ENCODE results near the gene PCYT1B. TPM values are rescaled to one million over a fixed set of nuclear protein-coding genes. Genes with fewer than 3 reads are reported as not detected.
A peak's percentile ranks its signal among the peaks of the same experiment; 100 is the strongest.

PCYT1B gene
- total and polyA plus RNA-seq, 9 of the 15 experiments (the other 6 are each of a cell fraction or from before 2014, with no cell fraction given): 0.04 to 0.34 (median 0.07) TPM; not detected in 1

DNA sequence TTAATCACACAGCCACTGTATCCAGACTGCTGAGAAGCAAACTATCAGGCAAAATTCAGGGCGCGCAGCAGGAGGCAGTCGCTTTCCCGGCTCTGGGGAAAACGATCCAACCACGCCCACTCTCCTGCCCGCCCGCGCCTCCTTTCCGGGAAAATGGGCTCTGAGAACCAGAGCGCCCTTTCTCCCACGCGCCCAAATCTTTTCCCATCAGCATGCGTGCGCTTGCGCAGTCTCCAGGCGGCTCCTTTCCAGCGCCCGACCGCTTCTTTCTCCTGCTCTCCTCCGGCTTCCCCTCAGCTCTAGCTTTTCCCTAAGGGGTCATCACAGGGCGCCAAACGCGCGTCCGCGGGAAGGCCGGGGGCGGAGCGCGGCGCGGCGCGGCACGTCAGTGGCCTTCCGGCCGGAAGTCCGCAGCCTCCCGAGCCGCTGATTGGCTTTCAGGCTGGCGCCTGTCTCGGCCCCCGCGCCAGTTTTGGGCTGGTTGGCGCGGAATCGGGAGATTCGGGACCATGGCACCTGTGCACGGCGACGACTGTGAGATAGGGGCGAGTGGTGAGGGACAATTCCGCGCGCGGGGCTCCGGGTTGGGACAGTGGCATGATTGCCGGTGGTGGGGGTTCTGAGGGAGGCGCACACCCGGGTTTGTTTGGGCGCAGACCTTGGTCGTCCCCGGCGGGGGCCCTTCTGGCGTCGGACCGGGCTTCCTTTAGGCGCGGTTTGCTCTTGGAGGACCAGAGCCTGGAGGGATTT lies 46.5 kb upstream of the PCYT1B start, which contains the start of gene POLA1 (continued):
- TF ChIP-seq, protein P1, sequence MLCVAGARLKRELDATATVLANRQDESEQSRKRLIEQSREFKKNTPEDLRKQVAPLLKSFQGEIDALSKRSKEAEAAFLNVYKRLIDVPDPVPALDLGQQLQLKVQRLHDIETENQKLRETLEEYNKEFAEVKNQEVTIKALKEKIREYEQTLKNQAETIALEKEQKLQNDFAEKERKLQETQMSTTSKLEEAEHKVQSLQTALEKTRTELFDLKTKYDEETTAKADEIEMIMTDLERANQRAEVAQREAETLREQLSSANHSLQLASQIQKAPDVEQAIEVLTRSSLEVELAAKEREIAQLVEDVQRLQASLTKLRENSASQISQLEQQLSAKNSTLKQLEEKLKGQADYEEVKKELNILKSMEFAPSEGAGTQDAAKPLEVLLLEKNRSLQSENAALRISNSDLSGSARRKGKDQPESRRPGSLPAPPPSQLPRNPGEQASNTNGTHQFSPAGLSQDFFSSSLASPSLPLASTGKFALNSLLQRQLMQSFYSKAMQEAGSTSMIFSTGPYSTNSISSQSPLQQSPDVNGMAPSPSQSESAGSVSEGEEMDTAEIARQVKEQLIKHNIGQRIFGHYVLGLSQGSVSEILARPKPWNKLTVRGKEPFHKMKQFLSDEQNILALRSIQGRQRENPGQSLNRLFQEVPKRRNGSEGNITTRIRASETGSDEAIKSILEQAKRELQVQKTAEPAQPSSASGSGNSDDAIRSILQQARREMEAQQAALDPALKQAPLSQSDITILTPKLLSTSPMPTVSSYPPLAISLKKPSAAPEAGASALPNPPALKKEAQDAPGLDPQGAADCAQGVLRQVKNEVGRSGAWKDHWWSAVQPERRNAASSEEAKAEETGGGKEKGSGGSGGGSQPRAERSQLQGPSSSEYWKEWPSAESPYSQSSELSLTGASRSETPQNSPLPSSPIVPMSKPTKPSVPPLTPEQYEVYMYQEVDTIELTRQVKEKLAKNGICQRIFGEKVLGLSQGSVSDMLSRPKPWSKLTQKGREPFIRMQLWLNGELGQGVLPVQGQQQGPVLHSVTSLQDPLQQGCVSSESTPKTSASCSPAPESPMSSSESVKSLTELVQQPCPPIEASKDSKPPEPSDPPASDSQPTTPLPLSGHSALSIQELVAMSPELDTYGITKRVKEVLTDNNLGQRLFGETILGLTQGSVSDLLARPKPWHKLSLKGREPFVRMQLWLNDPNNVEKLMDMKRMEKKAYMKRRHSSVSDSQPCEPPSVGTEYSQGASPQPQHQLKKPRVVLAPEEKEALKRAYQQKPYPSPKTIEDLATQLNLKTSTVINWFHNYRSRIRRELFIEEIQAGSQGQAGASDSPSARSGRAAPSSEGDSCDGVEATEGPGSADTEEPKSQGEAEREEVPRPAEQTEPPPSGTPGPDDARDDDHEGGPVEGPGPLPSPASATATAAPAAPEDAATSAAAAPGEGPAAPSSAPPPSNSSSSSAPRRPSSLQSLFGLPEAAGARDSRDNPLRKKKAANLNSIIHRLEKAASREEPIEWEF (CRISPR knock-in tag; IDR thresholded peaks at IDR 0.05): no peak
- TF ChIP-seq ELK3 (CRISPR knock-in tag; IDR thresholded peaks at IDR 0.05) (no peak), BRF1 (IDR thresholded peaks at IDR 0.05; ENCODE audit: borderline replicate concordance, extremely low read depth, insufficient read length) (no peak), ZNF518B (CRISPR knock-in tag; IDR thresholded peaks at IDR 0.05) (no peak), RBM14 (IDR thresholded peaks at IDR 0.05; ENCODE audit: borderline replicate concordance, insufficient read depth, low read depth, low read length) (no peak), ZNF408 (CRISPR knock-in tag; IDR thresholded peaks at IDR 0.05; ENCODE audit: low read depth) (no peak), CTBP1 (IDR thresholded peaks at IDR 0.05; ENCODE audit: borderline replicate concordance) (peak; percentile 75; the same call in 1 of the 2 replicates), SETDB1 (IDR thresholded peaks at IDR 0.05; ENCODE audit: low read length) (no peak), CBX5 (IDR thresholded peaks at IDR 0.05; ENCODE audit: borderline replicate concordance, low read depth) (no peak)
- TF ChIP-seq, protein P2, sequence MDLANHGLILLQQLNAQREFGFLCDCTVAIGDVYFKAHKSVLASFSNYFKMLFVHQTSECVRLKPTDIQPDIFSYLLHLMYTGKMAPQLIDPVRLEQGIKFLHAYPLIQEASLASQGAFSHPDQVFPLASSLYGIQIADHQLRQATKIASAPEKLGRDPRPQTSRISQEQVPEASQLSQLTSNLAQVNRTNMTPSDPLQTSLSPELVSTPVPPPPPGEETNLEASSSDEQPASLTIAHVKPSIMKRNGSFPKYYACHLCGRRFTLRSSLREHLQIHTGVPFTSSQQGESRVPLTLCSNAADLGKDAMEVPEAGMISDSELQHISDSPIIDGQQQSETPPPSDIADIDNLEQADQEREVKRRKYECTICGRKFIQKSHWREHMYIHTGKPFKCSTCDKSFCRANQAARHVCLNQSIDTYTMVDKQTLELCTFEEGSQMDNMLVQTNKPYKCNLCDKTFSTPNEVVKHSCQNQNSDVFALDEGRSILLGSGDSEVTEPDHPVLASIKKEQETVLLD (IDR thresholded peaks at IDR 0.05): peak; percentile 90
- TF ChIP-seq, protein P3, sequence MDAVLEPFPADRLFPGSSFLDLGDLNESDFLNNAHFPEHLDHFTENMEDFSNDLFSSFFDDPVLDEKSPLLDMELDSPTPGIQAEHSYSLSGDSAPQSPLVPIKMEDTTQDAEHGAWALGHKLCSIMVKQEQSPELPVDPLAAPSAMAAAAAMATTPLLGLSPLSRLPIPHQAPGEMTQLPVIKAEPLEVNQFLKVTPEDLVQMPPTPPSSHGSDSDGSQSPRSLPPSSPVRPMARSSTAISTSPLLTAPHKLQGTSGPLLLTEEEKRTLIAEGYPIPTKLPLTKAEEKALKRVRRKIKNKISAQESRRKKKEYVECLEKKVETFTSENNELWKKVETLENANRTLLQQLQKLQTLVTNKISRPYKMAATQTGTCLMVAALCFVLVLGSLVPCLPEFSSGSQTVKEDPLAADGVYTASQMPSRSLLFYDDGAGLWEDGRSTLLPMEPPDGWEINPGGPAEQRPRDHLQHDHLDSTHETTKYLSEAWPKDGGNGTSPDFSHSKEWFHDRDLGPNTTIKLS (IDR thresholded peaks at IDR 0.05; ENCODE audit: borderline replicate concordance, low read depth): 0 out of 2 replicates have a peak, but pooled peaks have one; percentile 61

Data from K562 (cell line).